ENCODE data around the gene GTSE1.

GTSE1 gene

GRCh38 chr22:46356496-46357480 is 60.1 kb downstream of the GTSE1 start:
- no peak for TF ChIP-seq GLIS3 (CRISPR knock-in tag; IDR thresholded peaks at IDR 0.05)
- TF ChIP-seq OSR1 (CRISPR knock-in tag; IDR thresholded peaks at IDR 0.05): no peak
- no peak for TF ChIP-seq SNAI2 (CRISPR knock-in tag; IDR thresholded peaks at IDR 0.05)
- TF ChIP-seq, protein P1, sequence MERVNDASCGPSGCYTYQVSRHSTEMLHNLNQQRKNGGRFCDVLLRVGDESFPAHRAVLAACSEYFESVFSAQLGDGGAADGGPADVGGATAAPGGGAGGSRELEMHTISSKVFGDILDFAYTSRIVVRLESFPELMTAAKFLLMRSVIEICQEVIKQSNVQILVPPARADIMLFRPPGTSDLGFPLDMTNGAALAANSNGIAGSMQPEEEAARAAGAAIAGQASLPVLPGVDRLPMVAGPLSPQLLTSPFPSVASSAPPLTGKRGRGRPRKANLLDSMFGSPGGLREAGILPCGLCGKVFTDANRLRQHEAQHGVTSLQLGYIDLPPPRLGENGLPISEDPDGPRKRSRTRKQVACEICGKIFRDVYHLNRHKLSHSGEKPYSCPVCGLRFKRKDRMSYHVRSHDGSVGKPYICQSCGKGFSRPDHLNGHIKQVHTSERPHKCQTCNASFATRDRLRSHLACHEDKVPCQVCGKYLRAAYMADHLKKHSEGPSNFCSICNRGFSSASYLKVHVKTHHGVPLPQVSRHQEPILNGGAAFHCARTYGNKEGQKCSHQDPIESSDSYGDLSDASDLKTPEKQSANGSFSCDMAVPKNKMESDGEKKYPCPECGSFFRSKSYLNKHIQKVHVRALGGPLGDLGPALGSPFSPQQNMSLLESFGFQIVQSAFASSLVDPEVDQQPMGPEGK (CRISPR knock-in tag; IDR thresholded peaks at IDR 0.05; ENCODE audit: borderline replicate concordance): no peak
- TF ChIP-seq ZFP30 (CRISPR knock-in tag; IDR thresholded peaks at IDR 0.05): no peak
- TF ChIP-seq, protein P2, sequence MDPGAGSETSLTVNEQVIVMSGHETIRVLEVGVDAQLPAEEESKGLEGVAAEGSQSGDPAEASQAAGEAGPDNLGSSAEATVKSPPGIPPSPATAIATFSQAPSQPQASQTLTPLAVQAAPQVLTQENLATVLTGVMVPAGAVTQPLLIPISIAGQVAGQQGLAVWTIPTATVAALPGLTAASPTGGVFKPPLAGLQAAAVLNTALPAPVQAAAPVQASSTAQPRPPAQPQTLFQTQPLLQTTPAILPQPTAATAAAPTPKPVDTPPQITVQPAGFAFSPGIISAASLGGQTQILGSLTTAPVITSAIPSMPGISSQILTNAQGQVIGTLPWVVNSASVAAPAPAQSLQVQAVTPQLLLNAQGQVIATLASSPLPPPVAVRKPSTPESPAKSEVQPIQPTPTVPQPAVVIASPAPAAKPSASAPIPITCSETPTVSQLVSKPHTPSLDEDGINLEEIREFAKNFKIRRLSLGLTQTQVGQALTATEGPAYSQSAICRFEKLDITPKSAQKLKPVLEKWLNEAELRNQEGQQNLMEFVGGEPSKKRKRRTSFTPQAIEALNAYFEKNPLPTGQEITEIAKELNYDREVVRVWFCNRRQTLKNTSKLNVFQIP (CRISPR knock-in tag; IDR thresholded peaks at IDR 0.05; ENCODE audit: borderline replicate concordance, low read depth): no peak
- TF ChIP-seq CSRNP3 (CRISPR knock-in tag; IDR thresholded peaks at IDR 0.05): no peak
- TF ChIP-seq, protein P3, sequence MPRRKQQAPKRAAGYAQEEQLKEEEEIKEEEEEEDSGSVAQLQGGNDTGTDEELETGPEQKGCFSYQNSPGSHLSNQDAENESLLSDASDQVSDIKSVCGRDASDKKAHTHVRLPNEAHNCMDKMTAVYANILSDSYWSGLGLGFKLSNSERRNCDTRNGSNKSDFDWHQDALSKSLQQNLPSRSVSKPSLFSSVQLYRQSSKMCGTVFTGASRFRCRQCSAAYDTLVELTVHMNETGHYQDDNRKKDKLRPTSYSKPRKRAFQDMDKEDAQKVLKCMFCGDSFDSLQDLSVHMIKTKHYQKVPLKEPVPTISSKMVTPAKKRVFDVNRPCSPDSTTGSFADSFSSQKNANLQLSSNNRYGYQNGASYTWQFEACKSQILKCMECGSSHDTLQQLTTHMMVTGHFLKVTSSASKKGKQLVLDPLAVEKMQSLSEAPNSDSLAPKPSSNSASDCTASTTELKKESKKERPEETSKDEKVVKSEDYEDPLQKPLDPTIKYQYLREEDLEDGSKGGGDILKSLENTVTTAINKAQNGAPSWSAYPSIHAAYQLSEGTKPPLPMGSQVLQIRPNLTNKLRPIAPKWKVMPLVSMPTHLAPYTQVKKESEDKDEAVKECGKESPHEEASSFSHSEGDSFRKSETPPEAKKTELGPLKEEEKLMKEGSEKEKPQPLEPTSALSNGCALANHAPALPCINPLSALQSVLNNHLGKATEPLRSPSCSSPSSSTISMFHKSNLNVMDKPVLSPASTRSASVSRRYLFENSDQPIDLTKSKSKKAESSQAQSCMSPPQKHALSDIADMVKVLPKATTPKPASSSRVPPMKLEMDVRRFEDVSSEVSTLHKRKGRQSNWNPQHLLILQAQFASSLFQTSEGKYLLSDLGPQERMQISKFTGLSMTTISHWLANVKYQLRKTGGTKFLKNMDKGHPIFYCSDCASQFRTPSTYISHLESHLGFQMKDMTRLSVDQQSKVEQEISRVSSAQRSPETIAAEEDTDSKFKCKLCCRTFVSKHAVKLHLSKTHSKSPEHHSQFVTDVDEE (CRISPR knock-in tag; IDR thresholded peaks at IDR 0.05): no peak
- TF ChIP-seq ARNTL (CRISPR knock-in tag; IDR thresholded peaks at IDR 0.05; ENCODE audit: borderline replicate concordance, low read depth): no peak
- TF ChIP-seq, protein P4, sequence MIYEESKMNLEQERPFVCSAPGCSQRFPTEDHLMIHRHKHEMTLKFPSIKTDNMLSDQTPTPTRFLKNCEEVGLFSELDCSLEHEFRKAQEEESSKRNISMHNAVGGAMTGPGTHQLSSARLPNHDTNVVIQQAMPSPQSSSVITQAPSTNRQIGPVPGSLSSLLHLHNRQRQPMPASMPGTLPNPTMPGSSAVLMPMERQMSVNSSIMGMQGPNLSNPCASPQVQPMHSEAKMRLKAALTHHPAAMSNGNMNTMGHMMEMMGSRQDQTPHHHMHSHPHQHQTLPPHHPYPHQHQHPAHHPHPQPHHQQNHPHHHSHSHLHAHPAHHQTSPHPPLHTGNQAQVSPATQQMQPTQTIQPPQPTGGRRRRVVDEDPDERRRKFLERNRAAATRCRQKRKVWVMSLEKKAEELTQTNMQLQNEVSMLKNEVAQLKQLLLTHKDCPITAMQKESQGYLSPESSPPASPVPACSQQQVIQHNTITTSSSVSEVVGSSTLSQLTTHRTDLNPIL (CRISPR knock-in tag; IDR thresholded peaks at IDR 0.05; ENCODE audit: low read depth): no peak
- no peak for TF ChIP-seq ZNF8 (CRISPR knock-in tag; IDR thresholded peaks at IDR 0.05)
- TF ChIP-seq ZC3H10 (CRISPR knock-in tag; IDR thresholded peaks at IDR 0.05): no peak
- TF ChIP-seq TOX (CRISPR knock-in tag; IDR thresholded peaks at IDR 0.05; ENCODE audit: borderline replicate concordance): no peak
- no peak for TF ChIP-seq ZNF70 (CRISPR knock-in tag; IDR thresholded peaks at IDR 0.05)
- no peak for TF ChIP-seq PPARA (CRISPR knock-in tag; IDR thresholded peaks at IDR 0.05; ENCODE audit: borderline replicate concordance)
- TF ChIP-seq ZNF565 (CRISPR knock-in tag; conservative IDR thresholded peaks at IDR 0.05; ENCODE audit: low read depth): no peak
- TF ChIP-seq CSDC2 (CRISPR knock-in tag; IDR thresholded peaks at IDR 0.05): no peak
- no peak for TF ChIP-seq TCF4 (CRISPR knock-in tag; IDR thresholded peaks at IDR 0.05; ENCODE audit: borderline replicate concordance)
- no peak for ATAC-seq

GRCh38 chr22:46357711-46358520 is 61.2 kb downstream of the GTSE1 start:
- no peak for ATAC-seq
- no peak for TF ChIP-seq BACH2 (CRISPR knock-in tag; IDR thresholded peaks at IDR 0.05; ENCODE audit: borderline replicate concordance)
- TF ChIP-seq, protein P1 (CRISPR knock-in tag; IDR thresholded peaks at IDR 0.05; ENCODE audit: borderline replicate concordance): no peak
- no peak for TF ChIP-seq PPARA (CRISPR knock-in tag; IDR thresholded peaks at IDR 0.05; ENCODE audit: borderline replicate concordance)
- TF ChIP-seq ZNF8 (CRISPR knock-in tag; IDR thresholded peaks at IDR 0.05): no peak
- no peak for TF ChIP-seq RARB (CRISPR knock-in tag; IDR thresholded peaks at IDR 0.05)
- no peak for TF ChIP-seq ZNF70 (CRISPR knock-in tag; IDR thresholded peaks at IDR 0.05)
- no peak for TF ChIP-seq ESRRG (CRISPR knock-in tag; IDR thresholded peaks at IDR 0.05)
- TF ChIP-seq ZNF565 (CRISPR knock-in tag; conservative IDR thresholded peaks at IDR 0.05; ENCODE audit: low read depth): no peak
- TF ChIP-seq, protein P2 (CRISPR knock-in tag; IDR thresholded peaks at IDR 0.05; ENCODE audit: borderline replicate concordance, low read depth): no peak
- TF ChIP-seq ZFP3 (CRISPR knock-in tag; IDR thresholded peaks at IDR 0.05): no peak

Data from SK-N-SH treated with all-trans-retinoic acid at 6 μM for 48 hours (cell line).